ENCODE data around the gene PPP1R27.

The PPP1R27 gene

DNA sequence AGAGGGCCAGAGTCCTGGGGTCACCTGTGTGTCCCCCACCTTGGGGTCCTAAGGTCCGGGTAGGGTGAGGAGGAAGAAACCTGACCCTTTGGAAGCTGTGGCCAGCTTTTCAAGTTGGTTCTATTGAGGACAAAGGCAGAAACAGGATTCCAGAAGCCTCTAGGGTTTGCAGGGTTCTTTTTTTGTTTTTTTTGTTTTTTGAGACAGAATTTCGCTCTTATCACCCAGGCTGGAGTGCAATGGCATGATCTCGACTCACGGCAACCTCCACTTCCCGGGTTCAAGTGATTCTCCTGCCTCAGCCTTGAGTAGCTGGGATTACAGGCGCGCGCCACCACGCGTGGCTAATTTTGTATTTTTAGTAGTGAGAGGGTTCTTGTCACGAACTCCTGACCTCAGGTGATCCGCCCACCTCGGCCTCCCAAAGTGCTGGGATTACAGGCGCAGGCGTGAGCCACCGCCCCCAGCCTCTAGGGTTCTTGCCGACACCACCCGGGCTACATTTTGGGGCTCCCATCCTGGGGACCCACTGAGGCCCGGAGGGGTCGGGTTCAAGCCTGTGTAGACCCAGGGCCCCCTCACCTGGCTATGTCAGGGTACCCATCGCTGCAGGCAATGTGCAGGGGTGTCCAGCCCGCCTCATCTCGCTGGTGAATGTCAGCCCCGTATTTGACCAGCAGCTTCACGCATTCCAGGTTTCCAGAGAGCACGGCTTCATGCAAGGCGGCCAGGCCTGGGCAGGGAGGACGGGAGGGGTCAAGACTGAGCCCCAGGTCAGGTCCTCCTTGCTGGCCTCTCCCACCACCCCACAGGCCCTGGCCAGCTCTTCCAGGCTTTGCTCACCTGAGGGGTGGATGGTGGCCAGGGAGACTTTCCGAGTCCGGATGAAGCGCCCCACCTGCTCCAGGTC lies 674 bp downstream of the PPP1R27 start:
- peak overlapping the region; percentile 76 for H3K4me3 ChIP-seq (ENCODE audit: low read depth, low read length)
- in situ Hi-C loops (cut with HindIII; ENCODE audit: low sequenced_read_pairs) = no loop called here
- TF ChIP-seq, protein P1, sequence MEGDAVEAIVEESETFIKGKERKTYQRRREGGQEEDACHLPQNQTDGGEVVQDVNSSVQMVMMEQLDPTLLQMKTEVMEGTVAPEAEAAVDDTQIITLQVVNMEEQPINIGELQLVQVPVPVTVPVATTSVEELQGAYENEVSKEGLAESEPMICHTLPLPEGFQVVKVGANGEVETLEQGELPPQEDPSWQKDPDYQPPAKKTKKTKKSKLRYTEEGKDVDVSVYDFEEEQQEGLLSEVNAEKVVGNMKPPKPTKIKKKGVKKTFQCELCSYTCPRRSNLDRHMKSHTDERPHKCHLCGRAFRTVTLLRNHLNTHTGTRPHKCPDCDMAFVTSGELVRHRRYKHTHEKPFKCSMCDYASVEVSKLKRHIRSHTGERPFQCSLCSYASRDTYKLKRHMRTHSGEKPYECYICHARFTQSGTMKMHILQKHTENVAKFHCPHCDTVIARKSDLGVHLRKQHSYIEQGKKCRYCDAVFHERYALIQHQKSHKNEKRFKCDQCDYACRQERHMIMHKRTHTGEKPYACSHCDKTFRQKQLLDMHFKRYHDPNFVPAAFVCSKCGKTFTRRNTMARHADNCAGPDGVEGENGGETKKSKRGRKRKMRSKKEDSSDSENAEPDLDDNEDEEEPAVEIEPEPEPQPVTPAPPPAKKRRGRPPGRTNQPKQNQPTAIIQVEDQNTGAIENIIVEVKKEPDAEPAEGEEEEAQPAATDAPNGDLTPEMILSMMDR (IDR thresholded peaks at IDR 0.05; ENCODE audit: low read depth, low read length, missing control alignments) = no peak
- no peak for DNase-seq (ENCODE audit: low read depth)

DNA sequence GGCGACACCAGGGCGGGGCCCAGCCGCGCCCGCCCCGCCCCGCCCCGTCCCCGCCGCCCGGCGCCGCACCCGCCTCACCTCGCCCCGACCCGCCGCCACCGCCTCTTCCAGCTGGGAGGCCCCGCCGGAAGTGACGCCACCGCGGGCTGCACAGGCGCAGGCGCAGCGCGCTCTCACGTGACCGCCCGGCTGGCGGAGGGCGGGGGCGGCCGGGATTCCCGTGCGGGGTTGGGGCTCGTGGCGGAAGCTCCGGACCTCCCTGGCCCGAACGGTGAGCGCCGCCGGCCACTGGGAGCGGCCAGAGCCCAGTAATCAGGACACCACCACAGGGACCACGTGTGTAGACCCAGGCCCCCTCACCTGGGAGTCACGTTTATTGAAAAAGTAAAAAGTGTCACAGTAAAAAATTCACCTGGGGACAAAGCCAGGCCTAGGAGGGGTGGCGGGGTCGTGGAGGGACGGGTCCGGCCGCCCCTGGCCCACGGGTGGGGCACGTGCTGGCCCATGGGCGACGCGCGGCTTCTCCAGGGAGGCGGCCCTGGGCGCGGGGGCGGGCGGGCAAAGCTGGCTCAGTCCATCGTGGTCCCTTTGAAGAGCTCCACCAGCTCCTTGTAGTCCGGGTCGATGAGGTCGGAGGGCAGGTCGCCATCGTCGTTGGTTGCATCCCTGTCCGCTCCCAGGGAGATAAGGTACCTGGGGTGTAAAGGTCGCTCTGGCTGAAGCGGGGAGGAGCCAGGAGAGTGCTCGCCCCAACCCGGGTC lies 1.5 kb downstream of the PPP1R27 start, which contains the start of gene MCRIP1:
Gene MCRIP1, minus strand, starts transcription at position 132 of the 761 bp plus-strand sequence. CDS start 8,785 bp downstream, outside the sequence.
- TF ChIP-seq, protein P1 (IDR thresholded peaks at IDR 0.05; ENCODE audit: low read depth, low read length, missing control alignments) = no peak
- in situ Hi-C loops (cut with HindIII; ENCODE audit: low sequenced_read_pairs) = no loop called here
- H3K4me3 ChIP-seq (ENCODE audit: low read depth, low read length) = peak within 1 kb of the TSS; percentile 77
- DNase-seq (ENCODE audit: low read depth) = peak; percentile 77

DNA sequence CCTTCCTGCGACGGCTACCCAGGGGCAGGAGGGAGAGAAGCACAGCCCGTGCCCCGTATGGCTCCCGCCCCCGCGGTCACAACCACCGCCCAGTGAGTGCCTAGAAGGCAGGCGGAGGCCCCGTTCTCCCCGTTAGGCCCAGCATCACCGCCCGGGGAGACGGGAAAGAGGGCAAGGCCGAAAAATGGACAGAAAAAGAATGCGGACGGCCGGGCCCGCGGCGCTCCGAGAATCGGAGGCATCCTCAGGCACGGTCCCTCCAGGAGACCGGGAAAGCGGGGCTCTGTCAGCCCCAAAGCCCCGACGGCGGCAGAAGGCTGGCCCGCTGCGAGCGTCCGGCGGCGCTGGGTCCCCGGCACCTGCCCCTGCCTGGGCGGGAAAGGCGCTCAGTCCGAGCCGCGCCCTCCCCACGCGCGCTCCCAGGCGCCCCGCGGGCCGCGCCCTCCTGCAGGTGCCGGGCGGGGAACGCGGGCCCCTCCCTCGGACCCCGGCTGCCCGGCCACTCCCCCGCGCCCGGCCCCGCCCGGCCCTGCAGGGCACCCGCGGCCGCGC lies 2.2 kb downstream of the PPP1R27 start:
- in situ Hi-C loops (cut with HindIII; ENCODE audit: low sequenced_read_pairs) = no loop called here
- H3K4me3 ChIP-seq (ENCODE audit: low read depth, low read length) = peak overlapping the region; percentile 77
- no peak for DNase-seq (ENCODE audit: low read depth)

DNA sequence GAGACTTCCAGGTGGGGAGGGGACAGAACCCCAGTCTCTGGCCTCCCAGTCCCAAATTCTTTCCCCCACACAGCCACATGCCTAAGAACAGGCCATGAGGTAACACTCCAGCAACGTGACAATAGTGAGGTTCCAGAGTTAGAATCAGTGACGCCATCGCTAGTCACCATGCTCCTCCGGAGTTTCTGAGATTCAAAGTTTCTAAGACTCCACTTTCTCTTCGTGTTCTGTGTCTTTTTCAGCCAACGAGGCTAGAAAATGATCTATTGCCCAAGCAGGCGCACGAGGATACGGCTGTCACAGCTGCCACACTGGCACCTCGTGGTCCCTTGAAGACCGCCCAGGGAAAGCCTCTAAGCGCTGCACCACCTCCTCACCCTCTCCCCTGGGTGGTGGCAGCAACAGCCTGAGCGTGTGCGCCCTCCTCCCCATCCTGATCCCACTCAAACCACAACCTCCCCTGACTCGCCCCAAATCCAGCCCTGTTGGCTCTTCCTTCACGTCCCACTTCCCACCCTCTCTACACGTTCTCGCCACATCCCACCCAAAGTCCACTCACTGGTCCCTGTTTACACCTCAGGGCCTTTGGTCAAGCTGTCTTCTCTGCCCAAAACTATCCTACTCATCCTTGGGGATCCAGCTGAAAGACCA lies 2.8 kb downstream of the PPP1R27 start:
- in situ Hi-C loops (cut with HindIII; ENCODE audit: low sequenced_read_pairs) = no loop called here
- H3K4me3 ChIP-seq (ENCODE audit: low read depth, low read length) = peak overlapping the region; percentile 77
- TF ChIP-seq, protein P1 (IDR thresholded peaks at IDR 0.05; ENCODE audit: low read depth, low read length, missing control alignments) = no peak
- DNase-seq (ENCODE audit: low read depth) = no peak

More for the DNA sequence above, 2.2 kb downstream of the PPP1R27 start:
- TF ChIP-seq, protein P1 (IDR thresholded peaks at IDR 0.05; ENCODE audit: low read depth, low read length, missing control alignments) = no peak

DNA sequence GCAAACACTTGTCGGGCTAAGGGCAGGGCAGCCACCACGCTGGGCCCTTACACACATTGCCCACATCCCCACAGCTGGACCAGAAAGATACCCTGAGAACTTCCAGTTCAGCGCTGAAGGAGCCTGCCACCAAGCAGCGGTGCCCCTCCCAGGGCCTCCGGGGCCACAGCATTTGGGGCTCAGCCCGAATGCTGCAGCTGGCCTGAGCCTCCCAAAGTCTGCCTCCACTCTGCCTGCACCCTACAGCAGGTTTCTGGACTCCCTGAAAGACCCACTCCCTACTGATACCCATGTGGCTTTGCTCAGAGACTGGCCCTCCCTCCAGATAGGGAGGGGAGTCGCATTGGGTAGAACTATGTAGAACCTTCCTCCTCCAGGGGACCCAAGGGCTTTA lies 3.3 kb downstream of the PPP1R27 start:
- TF ChIP-seq, protein P1 (IDR thresholded peaks at IDR 0.05; ENCODE audit: low read depth, low read length, missing control alignments) = no peak
- DNase-seq (ENCODE audit: low read depth) = no peak
- peak overlapping the region; percentile 77 for H3K4me3 ChIP-seq (ENCODE audit: low read depth, low read length)

DNA sequence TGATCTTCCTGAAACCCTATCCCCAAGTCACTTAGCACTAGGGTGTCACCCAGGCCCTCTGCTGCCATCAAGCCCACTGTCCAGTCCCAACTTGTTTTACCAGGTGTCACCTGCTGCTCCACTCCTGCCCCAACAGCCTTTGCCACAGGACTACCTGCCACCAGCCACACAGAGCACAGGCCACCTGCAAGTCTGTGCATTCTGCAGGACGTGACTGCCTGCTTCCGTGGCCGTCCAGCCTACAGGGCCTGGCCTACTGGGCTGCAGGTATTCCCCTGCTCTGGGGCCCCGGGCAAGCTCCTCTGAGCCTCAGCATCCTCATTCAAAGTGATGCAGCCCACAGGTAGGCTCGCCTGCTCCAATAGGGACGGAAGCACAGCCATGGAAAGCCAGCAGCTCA lies 5.0 kb downstream of the PPP1R27 start:
- TF ChIP-seq, protein P1 (IDR thresholded peaks at IDR 0.05; ENCODE audit: low read depth, low read length, missing control alignments) = no peak
- in situ Hi-C loops (cut with HindIII; ENCODE audit: low sequenced_read_pairs) = no loop called here
- no peak overlapping the region for H3K4me3 ChIP-seq (ENCODE audit: low read depth, low read length)
- DNase-seq (ENCODE audit: low read depth) = no peak

More for the DNA sequence above, 3.3 kb downstream of the PPP1R27 start:
- in situ Hi-C loops (cut with HindIII; ENCODE audit: low sequenced_read_pairs) = no loop called here
